Common myeloid progenitor, CD34-positive (primary cell): ENCODE data around the gene SMAP2.

Experiments used
- CTCF ChIA-PET: fragments of 350-600 bp; sonication (Branson Sonifier 250); formaldehyde crosslinking; loops from one replicate; lab custom pipeline; 2021; ENCODE audit warnings: antibody characterized with exemption; lab: Charles Lee
- POLR2A ChIA-PET: fragments of 350-600 bp; sonication (Branson Sonifier 250); formaldehyde crosslinking; loops from one replicate; lab custom pipeline; 2021; ENCODE audit warnings: antibody characterized with exemption; lab: Charles Lee
- DNase-seq, 3 donors: peaks; one replicate each; pipeline versions ENCODE4 v3.0.0 to v3.0.0-alpha.2; 2013
- H3K27ac ChIP-seq, 2 experiments: 1 replicate in 1 of 2; 2 replicates in 1 of 2; pipeline ENCODE4 v1.7.0; 2013; ENCODE audit warnings: inconsistent platforms in 2 of 2, low read length in 2 of 2, mild to moderate bottlenecking in 2 of 2, low read depth in 1 of 2, moderate library complexity in 1 of 2; ENCODE audit not compliant: severe bottlenecking in 2 of 2, insufficient read depth in 1 of 2, poor library complexity in 1 of 2
- H3K27me3 ChIP-seq, 5 experiments: replicated peaks in 2 of 5; 1 replicate in 3 of 5; 2 replicates in 2 of 5; pipeline versions ENCODE4 v1.6.1 to v1.7.0; 2013; ENCODE audit warnings: low read length in 4 of 5, mild to moderate bottlenecking in 2 of 5, moderate library complexity in 2 of 5, inconsistent platforms in 1 of 5; ENCODE audit not compliant: insufficient read depth in 5 of 5, control insufficient read depth in 4 of 5
- H3K36me3 ChIP-seq, 4 experiments: 1 replicate in 2 of 4; 2 replicates in 2 of 4; pipeline versions ENCODE4 v1.6.1 to v1.7.0; 2013; ENCODE audit warnings: low read length in 3 of 4, control low read depth in 1 of 4, mild to moderate bottlenecking in 1 of 4; ENCODE audit not compliant: control insufficient read depth in 4 of 4, insufficient read depth in 4 of 4
- H3K4me1 ChIP-seq, 4 experiments: 1 replicate in 3 of 4; 2 replicates in 1 of 4; pipeline versions ENCODE4 v1.6.1 to v1.7.1; 2013; ENCODE audit warnings: low read length in 3 of 4, mild to moderate bottlenecking in 3 of 4, control low read depth in 1 of 4, inconsistent platforms in 1 of 4, moderate library complexity in 1 of 4; ENCODE audit not compliant: control insufficient read depth in 4 of 4, insufficient read depth in 4 of 4; ENCODE audit errors: control extremely low read depth in 1 of 4
- H3K4me3 ChIP-seq, 7 experiments: 1 replicate in 4 of 7; 2 replicates in 3 of 7; pipeline versions ENCODE4 v1.5.1 to v1.7.0; 2013; ENCODE audit warnings: mild to moderate bottlenecking in 7 of 7, low read length in 6 of 7, moderate library complexity in 6 of 7, inconsistent platforms in 2 of 7, low read depth in 2 of 7, control low read depth in 1 of 7; ENCODE audit not compliant: insufficient read depth in 4 of 7, control insufficient read depth in 1 of 7; ENCODE audit errors: extremely low read depth in 1 of 7
- H3K9me3 ChIP-seq, 5 experiments: 1 replicate in 4 of 5; 2 replicates in 1 of 5; pipeline versions ENCODE4 v1.6.1 to v1.7.1; 2013; ENCODE audit warnings: low read length in 4 of 5, mild to moderate bottlenecking in 2 of 5, inconsistent platforms in 1 of 5, low read depth in 1 of 5, moderate library complexity in 1 of 5; ENCODE audit not compliant: control insufficient read depth in 4 of 5, insufficient read depth in 2 of 5; ENCODE audit errors: control extremely low read depth in 1 of 5
- WGBS: methylation state at CpG from one replicate; pipeline ENCODE4 v1.1.5; 2013; ENCODE audit not compliant: insufficient coverage; 5-methylcytosine and 5-hydroxymethylcytosine counted together

The SMAP2 gene

GRCh38 chr1:40411843-40412242, 38.3 kb downstream of the SMAP2 start:
- H3K36me3 ChIP-seq: peaks cover 30 to 74% (median 65%) of the 10 kb centered on the region in 4 experiments
- CTCF ChIA-PET: interaction anchor here (0.7 to 1.8 kb wide), 3 partner anchors 9 to 228 kb away, joined by 3 to 4 read pairs (median 3); no protein-coding TSS in a partner anchor
- H3K4me3 ChIP-seq: no peak overlapping the region
- H3K27ac ChIP-seq: no peak overlapping the region
- H3K4me1 ChIP-seq: no peaks in the 10 kb centered on the region
- no peak for DNase-seq
- POLR2A ChIA-PET: no interaction called here
- H3K9me3 ChIP-seq: no peaks in the 10 kb centered on the region
- H3K27me3 ChIP-seq: no peaks in the 10 kb centered on the region
- no CpG with 5 or more reads among the region's 2 CpGs for WGBS

- Histone ChIP-seq H3K36me3 (peaks cover 34 to 82% (median 73%) of the 10 kb centered on the region in 4 experiments), H3K4me3 (no peak overlapping the region), H3K27ac (peak overlapping the region in 1 of 2 experiments; percentile 1), H3K27me3 (no peaks in the 10 kb centered on the region), H3K4me1 (no peaks in the 10 kb centered on the region), H3K9me3 (no peaks in the 10 kb centered on the region)
- POLR2A ChIA-PET: no interaction called here
- WGBS: 95% methylated on average over 3 of the region's 6 CpGs
- no peak for DNase-seq
- CTCF ChIA-PET: interaction anchor here (0.5 kb wide), 1 partner anchor 223 kb away, joined by 3 read pairs; no protein-coding TSS in a partner anchor
Measured at GRCh38 chr1:40413527-40414252, 40.2 kb downstream of the SMAP2 start.

- no peak overlapping the region for H3K4me3 ChIP-seq
- DNase-seq: no peak
- POLR2A ChIA-PET: no interaction called here
- WGBS: 100% methylated on average over 2 of the region's 3 CpGs
- no peaks in the 10 kb centered on the region for H3K4me1 ChIP-seq
- CTCF ChIA-PET: interaction anchor here (0.5 kb wide), 1 partner anchor 224 kb away, joined by 3 read pairs; no protein-coding TSS in a partner anchor
- H3K27ac ChIP-seq: no peak overlapping the region
- H3K9me3 ChIP-seq: no peaks in the 10 kb centered on the region
- H3K27me3 ChIP-seq: no peaks in the 10 kb centered on the region
- H3K36me3 ChIP-seq: peaks cover 29 to 81% (median 66%) of the 10 kb centered on the region in 4 experiments
Measured at GRCh38 chr1:40414331-40414730, 40.8 kb downstream of the SMAP2 start.

- CTCF ChIA-PET: interaction anchor here (1.4 to 1.7 kb wide), 3 partner anchors 9 to 263 kb away, joined by 3 to 4 read pairs (median 3); no protein-coding TSS in a partner anchor
- POLR2A ChIA-PET: no interaction called here
- 100% methylated on average over 4 of the region's 4 CpGs for WGBS
- H3K36me3 ChIP-seq: peaks cover 24 to 65% (median 55%) of the 10 kb centered on the region in 4 experiments
- peaks cover 3 to 15% (median 10%) of the 10 kb centered on the region in 4 experiments for H3K4me1 ChIP-seq
- H3K9me3 ChIP-seq: no peaks in the 10 kb centered on the region
- no peak for DNase-seq
- H3K27me3 ChIP-seq: no peaks in the 10 kb centered on the region
- no peak overlapping the region for H3K27ac ChIP-seq
- no peak overlapping the region for H3K4me3 ChIP-seq
Measured at GRCh38 chr1:40416709-40417108, 43.2 kb downstream of the SMAP2 start.

- peaks cover 13 to 40% (median 31%) of the 10 kb centered on the region in 4 experiments for H3K36me3 ChIP-seq
- ChIA-PET POLR2A (no interaction called here), CTCF (interaction anchor here (0.7 to 1.3 kb wide), 3 partner anchors 10 to 16 kb away, joined by 3 read pairs; no protein-coding TSS in a partner anchor)
- WGBS: 28% methylated on average over 9 of the region's 15 CpGs
- no peak overlapping the region for H3K27ac ChIP-seq
- peak; percentile 44 to 72 (median 61) for DNase-seq
- H3K27me3 ChIP-seq: no peaks in the 10 kb centered on the region
- H3K4me3 ChIP-seq: peak overlapping the region in 4 of 7 experiments; percentile 7 to 47 (median 40)
- peaks cover 4 to 37% (median 23%) of the 10 kb centered on the region in 4 experiments for H3K4me1 ChIP-seq
- H3K9me3 ChIP-seq: peaks cover 0 to 6% (median 0%) of the 10 kb centered on the region in 5 experiments
Measured at GRCh38 chr1:40421431-40422384, 48.2 kb downstream of the SMAP2 start.

- ChIA-PET POLR2A (no interaction called here), CTCF (interaction anchor here (0.7 to 2.0 kb wide), 4 partner anchors 10 to 109 kb away, joined by 3 to 5 read pairs (median 4); no protein-coding TSS in a partner anchor)
- no peaks in the 10 kb centered on the region for H3K27me3 ChIP-seq
- DNase-seq: no peak
- no peak overlapping the region for H3K4me3 ChIP-seq
- no peak overlapping the region for H3K27ac ChIP-seq
- peaks cover 0 to 6% (median 0%) of the 10 kb centered on the region in 5 experiments for H3K9me3 ChIP-seq
- WGBS: 94% methylated on average over 8 of the region's 11 CpGs
- H3K36me3 ChIP-seq: peaks cover 6 to 30% (median 21%) of the 10 kb centered on the region in 4 experiments
- peaks cover 4 to 37% (median 23%) of the 10 kb centered on the region in 4 experiments for H3K4me1 ChIP-seq
Measured at GRCh38 chr1:40422630-40423263, 49.2 kb downstream of the SMAP2 start.
